Hepatocyte (in vitro differentiated cells): ENCODE measurements around the gene ZNF467.

ENCODE experiments used
- CTCF ChIP-seq: fragments of 200-600 bp; sonication (generic); IDR thresholded peaks from 2 replicates; pipeline ENCODE4 v1.5.1; 2016; ENCODE audit warnings: antibody characterized with exemption, mild to moderate bottlenecking; ENCODE audit not compliant: poor library complexity
- EZH2 ChIP-seq: fragments of 200-600 bp; sonication (generic); IDR thresholded peaks from 2 replicates; pipeline ENCODE4 v1.6.1; 2016; ENCODE audit warnings: antibody characterized with exemption, mild to moderate bottlenecking, borderline replicate concordance
- EZH2phosphoT487 ChIP-seq: fragments of 200-600 bp; sonication (generic); IDR thresholded peaks from one replicate; pipeline ENCODE4 v1.6.1; 2018; ENCODE audit warnings: antibody characterized with exemption, mild to moderate bottlenecking, low read depth, moderate library complexity; ENCODE audit not compliant: unreplicated experiment, severe bottlenecking

DNA sequence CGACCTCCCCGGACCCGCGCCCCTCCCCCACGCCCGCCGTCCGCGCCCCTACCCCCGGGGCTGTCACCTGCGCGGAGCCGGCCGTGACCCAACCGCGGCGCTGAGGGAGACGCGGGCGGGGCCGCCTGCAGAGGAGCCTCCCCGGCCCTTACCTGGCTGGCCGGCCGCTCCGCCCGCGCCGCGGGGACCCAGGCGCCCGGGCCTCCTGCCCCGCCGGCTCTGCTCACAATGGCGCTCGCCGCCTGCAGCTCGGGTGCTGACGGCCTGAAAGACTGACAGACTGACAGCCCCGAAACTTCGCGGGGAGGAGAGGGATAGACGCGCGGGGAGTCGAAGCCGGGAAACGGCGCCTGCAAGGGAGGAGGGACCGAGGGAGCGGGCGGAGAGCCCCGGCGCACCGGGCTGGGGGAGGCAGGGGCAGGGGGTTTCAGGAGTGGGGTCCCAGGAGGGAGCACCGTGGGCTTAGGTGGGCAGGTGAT is 393 bp downstream of the ZNF467 start:
- no peak for TF ChIP-seq CTCF
- no peak for TF ChIP-seq EZH2phosphoT487
- no peak for TF ChIP-seq EZH2
